Neutrophil (primary cell): ENCODE results near the gene FUT2.

Source experiments
- H3K27ac ChIP-seq: fragments of 200-600 bp; sonication (generic); 2 replicates; pipeline ENCODE4 v1.5.1; 2016; ENCODE audit warnings: mild to moderate bottlenecking, moderate library complexity
- H3K27me3 ChIP-seq: fragments of 200-600 bp; sonication (generic); 2 replicates; pipeline ENCODE4 v1.6.0; 2016; ENCODE audit warnings: mild to moderate bottlenecking
- H3K36me3 ChIP-seq: fragments of 200-600 bp; sonication (generic); 2 replicates; pipeline ENCODE4 v1.5.1; 2017
- H3K4me1 ChIP-seq, 2 experiments: fragments of 200-600 bp in 1 of 2; sonication (generic) in 1 of 2; 1 replicate in 1 of 2; 2 replicates in 1 of 2; pipeline versions ENCODE4 v1.5.1 to v1.6.1; 2013 to 2016; ENCODE audit warnings: low read depth in 1 of 2, low read length in 1 of 2, mild to moderate bottlenecking in 1 of 2, moderate library complexity in 1 of 2; ENCODE audit not compliant: control insufficient read depth in 1 of 2, insufficient read depth in 1 of 2
- H3K4me3 ChIP-seq, 2 experiments: fragments of 200-600 bp in 1 of 2; sonication (generic) in 1 of 2; 1 replicate in 1 of 2; 2 replicates in 1 of 2; pipeline ENCODE4 v1.5.1; 2013 to 2016; ENCODE audit warnings: low read depth in 1 of 2, low read length in 1 of 2, mild to moderate bottlenecking in 1 of 2, moderate library complexity in 1 of 2
- H3K9me3 ChIP-seq: fragments of 200-600 bp; sonication (generic); 2 replicates; pipeline ENCODE4 v1.5.1; 2016
- TF ChIP-seq, protein P1 (sequence below): fragments of 200-600 bp; sonication (generic); IDR thresholded peaks from 2 replicates; pipeline ENCODE4 v1.5.1; 2016; ENCODE audit warnings: antibody characterized with exemption

Gene FUT2

GRCh38 chr19:48750351-48750750 is 54.6 kb downstream of the FUT2 start:
- TF ChIP-seq, protein P1, sequence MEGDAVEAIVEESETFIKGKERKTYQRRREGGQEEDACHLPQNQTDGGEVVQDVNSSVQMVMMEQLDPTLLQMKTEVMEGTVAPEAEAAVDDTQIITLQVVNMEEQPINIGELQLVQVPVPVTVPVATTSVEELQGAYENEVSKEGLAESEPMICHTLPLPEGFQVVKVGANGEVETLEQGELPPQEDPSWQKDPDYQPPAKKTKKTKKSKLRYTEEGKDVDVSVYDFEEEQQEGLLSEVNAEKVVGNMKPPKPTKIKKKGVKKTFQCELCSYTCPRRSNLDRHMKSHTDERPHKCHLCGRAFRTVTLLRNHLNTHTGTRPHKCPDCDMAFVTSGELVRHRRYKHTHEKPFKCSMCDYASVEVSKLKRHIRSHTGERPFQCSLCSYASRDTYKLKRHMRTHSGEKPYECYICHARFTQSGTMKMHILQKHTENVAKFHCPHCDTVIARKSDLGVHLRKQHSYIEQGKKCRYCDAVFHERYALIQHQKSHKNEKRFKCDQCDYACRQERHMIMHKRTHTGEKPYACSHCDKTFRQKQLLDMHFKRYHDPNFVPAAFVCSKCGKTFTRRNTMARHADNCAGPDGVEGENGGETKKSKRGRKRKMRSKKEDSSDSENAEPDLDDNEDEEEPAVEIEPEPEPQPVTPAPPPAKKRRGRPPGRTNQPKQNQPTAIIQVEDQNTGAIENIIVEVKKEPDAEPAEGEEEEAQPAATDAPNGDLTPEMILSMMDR, result no peak
- H3K36me3 ChIP-seq, result no peaks in the 10 kb centered on the region
- H3K27ac ChIP-seq, result no peak overlapping the region
- H3K4me3 ChIP-seq, result no peak overlapping the region
- H3K27me3 ChIP-seq, result peaks cover 97% of the 10 kb centered on the region
- no peaks in the 10 kb centered on the region for H3K4me1 ChIP-seq
- H3K9me3 ChIP-seq, result no peaks in the 10 kb centered on the region

GRCh38 chr19:48750771-48751504 is 55.2 kb downstream of the FUT2 start:
- TF ChIP-seq, protein P1, result no peak

GRCh38 chr19:48751845-48752495 is 56.2 kb downstream of the FUT2 start:
- Histone ChIP-seq H3K27me3 (peaks cover 90% of the 10 kb centered on the region), H3K4me1 (no peaks in the 10 kb centered on the region), H3K9me3 (no peaks in the 10 kb centered on the region), H3K27ac (no peak overlapping the region), H3K36me3 (no peaks in the 10 kb centered on the region), H3K4me3 (no peak overlapping the region)
- TF ChIP-seq, protein P1, result no peak

More at GRCh38 chr19:48750771-48751504, 55.2 kb downstream of the FUT2 start:
- no peaks in the 10 kb centered on the region for H3K4me1 ChIP-seq
- no peaks in the 10 kb centered on the region for H3K36me3 ChIP-seq
- H3K27me3 ChIP-seq, result peaks cover 97% of the 10 kb centered on the region
- H3K9me3 ChIP-seq, result no peaks in the 10 kb centered on the region
- H3K4me3 ChIP-seq, result no peak overlapping the region
- no peak overlapping the region for H3K27ac ChIP-seq

- H3K4me1 ChIP-seq, result no peaks in the 10 kb centered on the region
- peaks cover 82% of the 10 kb centered on the region for H3K27me3 ChIP-seq
- H3K27ac ChIP-seq, result no peak within 1 kb of the TSS
- H3K9me3 ChIP-seq, result no peaks in the 10 kb centered on the region
- TF ChIP-seq, protein P1, result no peak
- H3K4me3 ChIP-seq, result no peak within 1 kb of the TSS
- H3K36me3 ChIP-seq, result no peaks in the 10 kb centered on the region
These were observed 57.0 kb downstream of the FUT2 start, which contains the start of gene FUT1 for GRCh38 chr19:48752496-48753365. FUT1 (minus strand) TSS chr19:48752641; CDS start chr19:48751281, 1,360 bp downstream.

GRCh38 chr19:48755084-48755641 is 59.4 kb downstream of the FUT2 start, which contains the start of gene FGF21:
FGF21 (plus strand) TSS chr19:48755524; CDS start chr19:48756237, 713 bp downstream.
- no peak within 1 kb of the TSS for H3K27ac ChIP-seq
- H3K9me3 ChIP-seq, result no peaks in the 10 kb centered on the region
- TF ChIP-seq, protein P1, result no peak
- H3K27me3 ChIP-seq, result peaks cover 71% of the 10 kb centered on the region
- H3K4me1 ChIP-seq, result peaks cover 0 to under 1% of the 10 kb centered on the region in 2 experiments
- no peak within 1 kb of the TSS for H3K4me3 ChIP-seq
- no peaks in the 10 kb centered on the region for H3K36me3 ChIP-seq
